Lung (tissue), 12 donors: ENCODE results near the gene TDRD12. TPM values are rescaled to one million over a fixed set of nuclear protein-coding genes. Genes with fewer than 3 reads are reported as not detected.
"Not testable (repeated sequence)": the region's sequence is repeated elsewhere in the genome, so short reads cannot be mapped to it uniquely, and the experiment has no call there.

ENCODE experiments used
- ATAC-seq: fragments of 200-7000 bp; cut with Tn5 transposase; one replicate; pipeline ENCODE4 v1.9.1; 2020; ENCODE audit warnings: moderate number of reproducible peaks; ENCODE audit not compliant: insufficient read depth, low FRiP score
- DNase-seq, 3 donors: peaks; one replicate each; pipeline ENCODE4 v3.0.0-alpha.2; 2013 to 2017
- H3K27ac ChIP-seq, 2 donors: one replicate each; pipeline ENCODE4 v1.5.1; 2013; ENCODE audit warnings: mild to moderate bottlenecking in 2 of 2, moderate library complexity in 2 of 2, control low read depth in 1 of 2, inconsistent platforms in 1 of 2, low read depth in 1 of 2, low read length in 1 of 2
- H3K27me3 ChIP-seq, 3 donors: one replicate each; pipeline ENCODE4 v1.5.1; 2013; ENCODE audit warnings: low read length in 2 of 3; ENCODE audit not compliant: control insufficient read depth in 3 of 3, insufficient read depth in 3 of 3
- H3K36me3 ChIP-seq, 4 donors: one replicate each; pipeline ENCODE4 v1.5.1; 2013; ENCODE audit warnings: low read length in 4 of 4, mild to moderate bottlenecking in 1 of 4, moderate library complexity in 1 of 4; ENCODE audit not compliant: control insufficient read depth in 4 of 4, insufficient read depth in 4 of 4
- H3K4me1 ChIP-seq, 5 donors: one replicate each; pipeline ENCODE4 v1.5.1; 2013; ENCODE audit warnings: low read length in 5 of 5, mild to moderate bottlenecking in 2 of 5, moderate library complexity in 1 of 5; ENCODE audit not compliant: control insufficient read depth in 5 of 5, insufficient read depth in 5 of 5
- H3K4me3 ChIP-seq: one replicate; pipeline ENCODE4 v1.5.1; 2013; ENCODE audit warnings: mild to moderate bottlenecking, control low read depth, moderate library complexity
- H3K9ac ChIP-seq, 2 donors: one replicate each; pipeline ENCODE4 v1.5.1; 2013; ENCODE audit warnings: low read length in 2 of 2, control low read depth in 1 of 2; ENCODE audit not compliant: insufficient read depth in 1 of 2
- H3K9me3 ChIP-seq, 4 donors: one replicate each; pipeline ENCODE4 v1.5.1; 2013; ENCODE audit warnings: low read length in 3 of 4, mild to moderate bottlenecking in 1 of 4, moderate library complexity in 1 of 4; ENCODE audit not compliant: control insufficient read depth in 4 of 4, insufficient read depth in 3 of 4
- CTCF ChIP-seq: IDR thresholded peaks from 2 replicates; pipeline ENCODE4 v1.5.1; 2012; ENCODE audit warnings: mild to moderate bottlenecking; ENCODE audit errors: control extremely low read depth, extremely low read depth
- WGBS, 2 donors: extraction: QIAGEN DNeasy Blood & Tissue Kit; methylation state at CpG; one replicate each; pipeline ENCODE4 v1.1.7; 2013; 5-methylcytosine and 5-hydroxymethylcytosine counted together
- polyA plus RNA-seq, 2 donors: library from polyadenylated mRNA; stranded (reverse); fragments of 200-250 nt; gene quantifications; one replicate each; pipeline ENCODE4 v1.2.1, GENCODE V29; 2013
- total RNA-seq, 2 donors: library from RNA; depleted of rRNA in 1 of 2; stranded (reverse); fragments of >200 nt in 1 of 2; gene quantifications; one replicate each; pipeline ENCODE4 v1.2.1, GENCODE V29; 2014 to 2021
- donor health status: control.
- donor health status: control.
- donor health status: Bipolar disorder and iron deficiency.
- donor health status: healthy.
- donor health status: DM: yes; HTN: yes; CAD: no.

TDRD12 gene
- total and polyA plus RNA-seq, 4 donors = 0.08 to 0.14 (median 0.10) TPM

GRCh38 chr19:32837531-32837930 lies 118.0 kb downstream of the TDRD12 start:
- H3K27ac ChIP-seq = no peak overlapping the region
- 77 to 84% methylated on average over 7 of the region's 7 CpGs for WGBS, 2 donors
- H3K4me1 ChIP-seq = no peaks in the 10 kb centered on the region
- no peak overlapping the region for H3K4me3 ChIP-seq
- no peak overlapping the region for H3K9ac ChIP-seq
- no peak for DNase-seq
- peaks cover 0 to 7% (median 2%) of the 10 kb centered on the region in 4 donors for H3K9me3 ChIP-seq
- no peak for ATAC-seq
- H3K36me3 ChIP-seq = no peaks in the 10 kb centered on the region
- TF ChIP-seq CTCF = no peak
- H3K27me3 ChIP-seq = no peaks in the 10 kb centered on the region

GRCh38 chr19:32842061-32842460 lies 122.5 kb downstream of the TDRD12 start:
- H3K4me1 ChIP-seq = no peaks in the 10 kb centered on the region
- no peak for ATAC-seq
- no peak overlapping the region for H3K27ac ChIP-seq
- no peaks in the 10 kb centered on the region for H3K27me3 ChIP-seq
- peaks cover 0 to 7% (median 2%) of the 10 kb centered on the region in 4 donors for H3K9me3 ChIP-seq
- no peak for TF ChIP-seq CTCF
- DNase-seq = no peak
- no peaks in the 10 kb centered on the region for H3K36me3 ChIP-seq
- no peak overlapping the region for H3K9ac ChIP-seq
- 91 to 92% methylated on average over 8 of the region's 8 CpGs for WGBS, 2 donors
- no peak overlapping the region for H3K4me3 ChIP-seq

GRCh38 chr19:32843716-32844245 lies 124.2 kb downstream of the TDRD12 start:
- WGBS, 2 donors = 94 to 96% methylated on average over 19 of the region's 19 CpGs
- Histone ChIP-seq H3K9me3 (peaks cover 0 to 7% (median 2%) of the 10 kb centered on the region in 4 donors), H3K4me3 (no peak overlapping the region), H3K9ac (no peak overlapping the region), H3K27ac (no peak overlapping the region), H3K36me3 (no peaks in the 10 kb centered on the region), H3K4me1 (no peaks in the 10 kb centered on the region), H3K27me3 (no peaks in the 10 kb centered on the region)
- no peak for TF ChIP-seq CTCF
- DNase-seq = no peak
- no peak for ATAC-seq

GRCh38 chr19:32848035-32848434 lies 128.5 kb downstream of the TDRD12 start:
- not testable (repeated sequence) for H3K9me3 ChIP-seq, H3K27me3 ChIP-seq, H3K27ac ChIP-seq, H3K36me3 ChIP-seq, ATAC-seq, DNase-seq, H3K9ac ChIP-seq, H3K4me3 ChIP-seq, H3K4me1 ChIP-seq
- 20% methylated on average over 1 of the region's 2 CpGs; no CpG with 5 or more reads in 1 of the 2 donors for WGBS, 2 donors
